MCF 10A (cell line): ENCODE data around the gene TEDC2. TPM values are rescaled to one million over a fixed set of nuclear protein-coding genes. Genes with fewer than 3 reads are reported as not detected.
A peak's percentile ranks its signal among the peaks of the same experiment; 100 is the strongest.

Experiments
- BruUV-seq: library from RNA; stranded (reverse); fragments of 400-500 nt; replicated peaks from 2 replicates; lab custom pipeline; 2021; lab: Mats Ljungman, UMichigan
- CTCF ChIA-PET: fragments of 300-600 bp; sonication (Branson Sonifier 250); formaldehyde crosslinking; extraction: SDS; loops from one replicate; lab custom pipeline; 2021; ENCODE audit warnings: antibody characterized with exemption, inconsistent platforms; lab: Yijun Ruan, JAX
- POLR2A ChIA-PET: fragments of 300-600, 350-650 bp; sonication (Branson Sonifier 250); formaldehyde crosslinking; extraction: SDS; loops from one replicate; lab custom pipeline; 2020; ENCODE audit warnings: antibody characterized with exemption, inconsistent platforms; lab: Yijun Ruan, JAX
- DNase-seq: peaks from one replicate; pipeline ENCODE4 v3.0.0-alpha.2; 2018; ENCODE audit not compliant: unreplicated experiment
- H3K27ac Mint-ChIP-seq: one replicate; pipeline ENCODE4 v1.8.0; 2022; ENCODE audit warnings: mild to moderate bottlenecking, low read depth, mixed read lengths; ENCODE audit not compliant: unreplicated experiment
- H3K27me3 Mint-ChIP-seq: one replicate; pipeline ENCODE4 v1.8.0; 2022; ENCODE audit warnings: mixed read lengths; ENCODE audit not compliant: insufficient read depth, unreplicated experiment
- H3K36me3 Mint-ChIP-seq: one replicate; pipeline ENCODE4 v1.8.0; 2022; ENCODE audit warnings: mild to moderate bottlenecking, moderate library complexity, mixed read lengths; ENCODE audit not compliant: insufficient read depth, unreplicated experiment
- H3K4me1 Mint-ChIP-seq: one replicate; pipeline ENCODE4 v1.8.0; 2022; ENCODE audit warnings: mixed read lengths; ENCODE audit not compliant: insufficient read depth, unreplicated experiment
- H3K4me3 Mint-ChIP-seq: one replicate; pipeline ENCODE4 v1.8.0; 2022; ENCODE audit warnings: mild to moderate bottlenecking, moderate library complexity, mixed read lengths; ENCODE audit not compliant: unreplicated experiment
- H3K9me3 Mint-ChIP-seq: one replicate; pipeline ENCODE4 v1.8.0; 2022; ENCODE audit warnings: mixed read lengths; ENCODE audit not compliant: unreplicated experiment
- CTCF ChIP-seq: fragments of 200-600 bp; IDR thresholded peaks from one replicate; pipeline ENCODE4 v1.8.0; 2022; ENCODE audit warnings: antibody characterized with exemption, mild to moderate bottlenecking; ENCODE audit not compliant: unreplicated experiment
- intact Hi-C: fragments of 100-400 bp; cut with micrococcal nuclease; formaldehyde crosslinking; loops from 2 replicates; pipeline ENCODE4 v1.14.1; 2022
- total RNA-seq: library from RNA; stranded (reverse); gene quantifications from 2 replicates; pipeline ENCODE4 v1.2.3, GENCODE V29; 2022

TEDC2 gene
- total RNA-seq, 1 experiment from 2014 or later = 6.9 TPM

- ChIA-PET CTCF (interaction anchor here (0.6 to 2.5 kb wide), 6 partner anchors 10 to 231 kb away, joined by 3 to 11 read pairs (median 4); no protein-coding TSS in a partner anchor), POLR2A (interaction anchor here (0.9 to 1.6 kb wide), 2 partner anchors 11 to 233 kb away, joined by 3 to 5 read pairs; no protein-coding TSS in a partner anchor)
- intact Hi-C loops = loop anchor here (2.0 kb wide), 1 partner anchor 305 kb away; no protein-coding TSS in a partner anchor
- Mint-ChIP-seq H3K36me3 (peaks cover 13% of the 10 kb centered on the region), H3K27ac (no peak overlapping the region), H3K4me3 (no peak overlapping the region), H3K9me3 (no peaks in the 10 kb centered on the region), H3K4me1 (peaks cover 5% of the 10 kb centered on the region), H3K27me3 (no peaks in the 10 kb centered on the region)
- TF ChIP-seq CTCF = no peak
- BruUV-seq = no TSS peak
- no peak for DNase-seq
Measured at GRCh38 chr16:2499890-2500429, 40.1 kb downstream of the TEDC2 start.

- Mint-ChIP-seq H3K4me1 (peaks cover 5% of the 10 kb centered on the region), H3K36me3 (peaks cover 13% of the 10 kb centered on the region), H3K27me3 (no peaks in the 10 kb centered on the region), H3K27ac (no peak overlapping the region), H3K4me3 (no peak overlapping the region), H3K9me3 (no peaks in the 10 kb centered on the region)
- intact Hi-C loops = loop anchor here (2.0 kb wide), 1 partner anchor 306 kb away; no protein-coding TSS in a partner anchor
- no peak for DNase-seq
- BruUV-seq = no TSS peak
- CTCF ChIA-PET = interaction anchor here (0.6 to 2.8 kb wide), 8 partner anchors 11 to 303 kb away, joined by 3 to 15 read pairs (median 4); partner anchors contain the start of gene CCNF
- TF ChIP-seq CTCF = no peak
- POLR2A ChIA-PET = interaction anchor here (0.9 to 1.6 kb wide), 5 partner anchors 11 to 249 kb away, joined by 3 to 11 read pairs (median 4); partner anchors contain the start of genes CCNF and ECI1
Measured at GRCh38 chr16:2500430-2500917, 40.6 kb downstream of the TEDC2 start.

- Mint-ChIP-seq H3K27ac (no peak overlapping the region), H3K4me3 (no peak overlapping the region), H3K36me3 (peaks cover 13% of the 10 kb centered on the region), H3K9me3 (no peaks in the 10 kb centered on the region), H3K27me3 (no peaks in the 10 kb centered on the region), H3K4me1 (peaks cover 5% of the 10 kb centered on the region)
- TF ChIP-seq CTCF = peak; percentile 99
- BruUV-seq = no TSS peak
- intact Hi-C loops = loop anchor here (1.0 to 2.0 kb wide), 2 partner anchors 161 to 306 kb away; partner anchors contain the start of gene ABCA3
- DNase-seq = peak; percentile 62
- ChIA-PET POLR2A (interaction anchor here (0.6 to 1.6 kb wide), 5 partner anchors 12 to 249 kb away, joined by 3 to 11 read pairs (median 4); partner anchors contain the start of genes CCNF and ECI1), CTCF (interaction anchor here (0.6 to 2.8 kb wide), 19 partner anchors 9 to 304 kb away, joined by 3 to 15 read pairs (median 4); partner anchors contain the start of gene CCNF)
Measured at GRCh38 chr16:2500918-2501750, 41.2 kb downstream of the TEDC2 start.
